Lung microvascular endothelial cell (primary cell): Measurements from ENCODE around the gene NOL4L. TPM values are rescaled to one million over a fixed set of nuclear protein-coding genes. Genes with fewer than 3 reads are reported as not detected.
"Not testable (repeated sequence)": the region's sequence is repeated elsewhere in the genome, so short reads cannot be mapped to it uniquely, and the experiment has no call there.

ENCODE experiments used
- DNase-seq, 2 donors: peaks; one replicate each; pipeline versions ENCODE4 v3.0.0 to v3.0.0-alpha.2; 2010; ENCODE audit warnings: low read depth in 2 of 2
- total RNA-seq: library from RNA; depleted of rRNA; stranded (reverse); fragments of >200 nt; gene quantifications from 2 replicates; pipeline ENCODE4 v1.2.1, GENCODE V29; 2014

NOL4L gene
- total RNA-seq, 1 donor from 2014 or later: 9.9 TPM

DNA sequence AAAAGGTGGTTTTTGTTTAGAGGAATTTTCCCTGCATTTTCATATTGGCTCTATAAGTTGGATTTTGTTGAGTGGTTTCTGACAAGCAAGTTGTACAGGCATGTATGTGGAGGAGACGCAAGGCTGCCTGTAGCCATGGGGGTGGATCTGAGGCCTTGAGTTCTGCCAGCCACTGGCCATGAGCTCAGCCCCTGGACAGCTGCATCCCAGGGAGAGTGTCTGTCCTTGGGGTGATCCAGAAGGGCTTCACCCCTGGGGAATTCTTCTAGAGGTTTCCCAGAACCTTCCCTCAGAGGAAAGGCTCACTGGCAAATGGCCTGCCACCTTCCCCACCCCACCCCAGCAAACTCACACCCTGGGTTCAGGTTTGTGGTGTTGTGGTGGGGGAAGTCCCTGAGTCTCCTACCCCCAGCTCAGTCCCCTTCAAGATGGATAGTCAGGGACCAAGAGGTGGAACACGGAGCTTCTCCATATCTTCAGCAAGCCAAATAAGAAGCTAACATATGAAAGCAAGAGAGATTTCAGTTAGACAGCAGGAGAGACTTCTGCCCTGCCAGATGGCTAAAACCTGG lies 11.6 kb upstream of the NOL4L start:
- DNase-seq: no peak

GRCh38 chr20:32595143-32595542 lies 10.0 kb upstream of the NOL4L start:
- no peak for DNase-seq

DNA sequence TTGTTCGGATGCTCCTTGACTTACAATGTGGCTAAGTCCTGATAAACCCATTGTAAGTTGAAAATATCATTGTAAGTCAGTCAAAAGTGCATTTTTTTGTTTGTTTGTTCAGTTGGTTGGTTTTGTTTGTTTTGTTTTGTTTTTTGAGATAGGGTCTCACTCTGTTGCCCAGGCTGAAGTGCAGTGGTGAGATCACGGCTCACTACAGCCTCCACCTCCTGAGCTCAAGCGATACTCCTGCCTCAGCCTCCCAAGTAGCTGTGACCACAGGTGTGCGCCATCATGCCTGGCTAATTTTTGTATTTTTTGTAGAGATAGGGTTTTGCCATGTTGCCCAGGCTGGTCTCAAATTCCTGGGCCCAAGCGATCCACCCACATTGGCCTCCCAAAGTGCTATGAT lies 9.5 kb upstream of the NOL4L start:
- DNase-seq: not testable (repeated sequence)

- no peak for DNase-seq
These were observed 9.1 kb upstream of the NOL4L start for GRCh38 chr20:32594204-32594603.

GRCh38 chr20:32592616-32593015 lies 7.5 kb upstream of the NOL4L start:
- not testable (repeated sequence) for DNase-seq

- DNase-seq: no peak
These were observed 6.9 kb upstream of the NOL4L start for GRCh38 chr20:32592022-32592421.

GRCh38 chr20:32589769-32590168 lies 4.6 kb upstream of the NOL4L start:
- DNase-seq: no peak

- no peak for DNase-seq
These were observed 4.1 kb upstream of the NOL4L start for GRCh38 chr20:32589256-32589655.

GRCh38 chr20:32588040-32588439 lies 2.9 kb upstream of the NOL4L start:
- DNase-seq: no peak

GRCh38 chr20:32586291-32586690 lies 1.2 kb upstream of the NOL4L start:
- no peak for DNase-seq

DNA sequence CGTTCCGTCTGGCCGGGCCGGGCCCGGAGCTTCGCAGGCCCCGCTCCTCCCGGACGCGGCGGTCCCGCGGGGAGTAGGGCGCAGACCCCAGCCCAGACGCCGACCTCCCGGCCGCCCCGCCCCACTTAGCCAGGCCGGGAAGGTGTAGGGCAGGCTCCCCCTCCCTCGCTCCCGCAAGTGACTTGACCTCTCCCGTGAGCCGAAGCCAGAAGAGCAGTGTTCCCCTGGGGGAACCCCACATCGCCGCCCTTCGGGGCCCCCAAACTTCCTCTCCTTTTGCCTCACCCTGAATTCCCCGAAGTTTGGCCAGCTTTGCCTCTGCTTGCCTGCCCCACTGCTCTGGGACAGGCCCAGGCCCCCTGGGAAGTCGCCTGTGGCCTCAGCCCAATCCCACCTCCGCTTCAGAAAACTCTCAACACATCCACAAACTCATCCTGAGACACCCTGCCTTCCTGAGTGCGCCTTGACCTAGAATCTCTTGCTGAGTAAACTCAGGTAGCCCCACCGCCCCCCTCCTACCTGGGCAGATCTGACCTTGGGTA lies 524 bp upstream of the NOL4L start:
- no peak for DNase-seq

GRCh38 chr20:32583581-32584070 lies 1.5 kb downstream of the NOL4L start:
- no peak for DNase-seq

DNA sequence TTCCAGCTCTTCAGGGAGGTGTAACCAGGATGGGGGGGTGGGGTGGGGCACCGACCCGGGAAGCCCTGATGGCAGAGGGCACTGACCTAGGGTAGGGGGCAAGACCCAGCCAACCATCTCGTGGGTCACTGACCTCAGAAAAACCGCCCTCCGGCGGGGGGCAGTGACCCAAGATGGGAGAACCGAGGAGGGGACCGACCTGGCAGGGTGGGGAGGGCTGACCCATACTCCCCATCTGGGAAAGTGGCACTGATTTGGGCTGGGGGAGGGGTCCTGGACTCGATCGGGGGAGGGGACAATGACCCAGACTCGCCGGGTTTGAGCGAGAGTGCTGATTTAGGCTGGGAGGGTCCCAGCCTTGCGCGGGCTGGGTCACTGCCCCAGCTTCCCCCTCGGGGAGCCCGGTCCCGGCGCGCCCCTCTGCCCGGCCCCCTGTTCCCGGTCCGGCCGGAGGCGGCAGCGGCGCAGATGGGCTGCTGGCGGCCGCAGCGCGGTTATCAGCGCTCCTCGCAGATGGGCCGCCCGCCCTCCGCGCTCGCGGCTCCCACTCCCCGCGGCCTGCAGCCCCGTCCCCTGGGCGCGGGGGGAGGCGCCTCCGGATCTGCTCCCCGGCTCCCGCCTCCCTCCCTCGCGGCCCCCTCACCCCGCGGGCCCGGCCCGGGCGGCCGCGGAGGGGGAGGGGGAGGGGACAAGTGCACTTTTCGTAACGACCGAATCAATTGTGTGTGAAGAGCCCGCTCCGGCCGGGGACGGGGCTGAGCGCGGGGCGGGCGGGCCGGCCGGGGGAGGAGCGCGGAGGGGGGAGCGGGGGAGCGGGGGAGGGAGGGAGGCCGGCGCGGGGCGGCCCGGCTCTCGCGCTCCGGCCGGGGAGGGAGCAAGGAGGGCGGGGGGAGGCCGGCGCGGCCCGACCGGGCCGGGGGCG lies 2.2 kb downstream of the NOL4L start:
- DNase-seq: peak in 1 of 2 donors; percentile 7

- no peak for DNase-seq
These were observed 3.1 kb downstream of the NOL4L start for GRCh38 chr20:32581839-32582658.

GRCh38 chr20:32580970-32581838 lies 3.9 kb downstream of the NOL4L start:
- DNase-seq: no peak

GRCh38 chr20:32580219-32580969 lies 4.7 kb downstream of the NOL4L start:
- DNase-seq: no peak

DNA sequence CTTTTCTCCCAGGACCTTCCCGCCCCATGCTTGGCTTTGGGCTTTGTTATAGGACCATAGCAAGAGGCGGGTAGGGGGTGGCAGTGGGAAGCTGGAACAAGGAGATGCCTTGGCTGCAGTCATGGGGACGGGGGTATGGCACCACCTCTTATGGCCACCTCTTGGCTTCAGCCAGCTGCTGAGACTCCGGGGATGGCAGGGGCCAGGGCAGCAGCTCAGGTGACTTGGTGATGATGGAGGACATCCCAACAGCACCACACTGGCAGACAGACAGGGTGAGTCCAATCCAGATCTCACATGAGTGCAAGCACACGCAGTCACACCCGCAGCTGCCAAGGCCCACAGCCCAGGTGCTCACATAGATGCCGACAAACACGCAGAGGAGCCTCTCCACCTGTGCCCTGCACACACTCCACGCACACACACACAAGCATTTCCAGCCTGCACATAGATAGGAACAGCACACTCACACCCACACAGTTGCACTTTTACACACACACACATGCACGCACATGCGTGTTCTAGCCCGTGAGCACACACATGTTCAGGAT lies 6.2 kb downstream of the NOL4L start:
- DNase-seq: no peak

GRCh38 chr20:32578062-32578461 lies 7.1 kb downstream of the NOL4L start:
- not testable (repeated sequence) for DNase-seq

- no peak for DNase-seq
These were observed 7.5 kb downstream of the NOL4L start for GRCh38 chr20:32577657-32578056.

DNA sequence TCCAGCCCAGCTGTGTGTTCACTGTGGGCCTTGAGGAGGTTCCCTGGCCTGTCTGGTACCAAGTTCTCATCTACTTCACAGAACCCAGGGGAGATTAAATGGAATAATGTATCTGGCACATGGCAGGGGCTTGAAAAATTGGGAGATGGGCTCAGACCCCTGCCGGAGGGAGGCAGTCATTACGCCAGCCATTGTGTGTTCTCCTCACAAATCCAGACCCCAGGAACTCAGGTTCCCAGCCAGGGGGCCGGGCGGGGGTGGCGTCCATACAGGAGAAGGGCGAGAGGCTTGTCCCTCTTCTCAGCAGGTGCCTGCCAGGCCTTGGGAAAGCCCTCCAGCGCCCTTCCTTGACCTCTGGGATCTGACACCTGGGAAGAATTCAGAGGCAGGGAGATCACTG lies 8.1 kb downstream of the NOL4L start:
- DNase-seq: no peak
